Transverse colon (tissue), 3 donors: ENCODE measurements around the gene SRSF5.

Experiments used
- CTCF ChIP-seq, 5 experiments: fragments of 200-600 bp in 3 of 5; fragments of 450-650 bp in 2 of 5; sonication (generic) in 3 of 5; IDR thresholded peaks; 1 replicate in 2 of 5; 2 replicates in 3 of 5; pipeline ENCODE4 v1.5.1; 2016 to 2017; ENCODE audit warnings: antibody characterized with exemption in 5 of 5, inconsistent platforms in 3 of 5, mild to moderate bottlenecking in 2 of 5, moderate library complexity in 1 of 5
- POLR2A ChIP-seq: fragments of 450-650 bp; IDR thresholded peaks from one replicate; pipeline ENCODE4 v1.6.1; 2016; ENCODE audit warnings: antibody characterized with exemption, mild to moderate bottlenecking, moderate library complexity

DNA sequence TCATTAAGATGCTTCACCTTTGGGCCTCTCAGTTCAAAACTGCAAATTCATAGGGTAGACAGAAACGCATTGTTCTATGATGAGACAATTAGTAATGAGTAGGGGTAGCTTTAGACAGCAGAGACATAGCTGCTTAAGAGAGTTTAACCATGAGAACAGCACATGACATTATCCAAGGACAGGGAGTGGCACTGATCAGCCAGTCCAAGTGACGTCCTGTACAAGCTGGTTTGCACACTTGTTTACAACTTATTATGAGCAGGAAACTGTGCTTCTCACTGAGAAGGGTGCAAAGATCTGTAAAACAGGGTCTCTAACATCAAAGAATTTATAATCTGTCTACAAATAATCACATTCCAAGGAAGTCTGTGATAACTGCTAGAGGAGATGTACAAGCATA lies 11.2 kb upstream of the SRSF5 start:
- TF ChIP-seq CTCF (IDR thresholded peaks at IDR 0.05) (no peak), POLR2A (no peak)
